GM23338 (cell line): Measurements from ENCODE around the gene ODAD3. TPM values are rescaled to one million over a fixed set of nuclear protein-coding genes. Genes with fewer than 3 reads are reported as not detected.
"Not testable (repeated sequence)": the region's sequence is repeated elsewhere in the genome, so short reads cannot be mapped to it uniquely, and the experiment has no call there.

ENCODE experiments used
- ATAC-seq: fragments of 200-7000 bp; cut with Tn5 transposase; 3 replicates; pipeline ENCODE4 v1.9.1; 2020
- DNase-seq: peaks from one replicate; pipeline ENCODE4 v3.0.0-alpha.2; 2015; ENCODE audit warnings: low spot score
- H2AFZ ChIP-seq: fragments of 200-600 bp; sonication (generic); 2 replicates; pipeline ENCODE4 v1.8.0; 2016; ENCODE audit warnings: antibody characterized with exemption, mild to moderate bottlenecking, moderate library complexity
- H3F3A ChIP-seq: fragments of 200-600 bp; sonication (generic); replicated peaks from 2 replicates; pipeline ENCODE4 v1.8.0; 2017; ENCODE audit warnings: antibody characterized with exemption, mixed run types, low read depth
- H3K27ac ChIP-seq: fragments of 200-600 bp; sonication (generic); 2 replicates; pipeline ENCODE4 v1.6.1; 2016; ENCODE audit warnings: low read depth
- H3K27me3 ChIP-seq: fragments of 200-600 bp; sonication (generic); 2 replicates; pipeline ENCODE4 v1.8.0; 2016; ENCODE audit warnings: mild to moderate bottlenecking, mixed run types, moderate library complexity; ENCODE audit not compliant: insufficient read depth
- H3K36me3 ChIP-seq: fragments of 200-600 bp; sonication (generic); 2 replicates; pipeline ENCODE4 v1.8.0; 2016; ENCODE audit warnings: mild to moderate bottlenecking; ENCODE audit not compliant: insufficient read depth
- H3K4me1 ChIP-seq: fragments of 200-600 bp; sonication (generic); 2 replicates; pipeline ENCODE4 v1.8.0; 2016; ENCODE audit warnings: mild to moderate bottlenecking, moderate library complexity; ENCODE audit not compliant: insufficient read depth
- H3K4me2 ChIP-seq: fragments of 200-600 bp; sonication (generic); 2 replicates; pipeline ENCODE4 v1.7.1; 2017; ENCODE audit warnings: mixed run types
- H3K4me3 ChIP-seq: fragments of 200-600 bp; sonication (generic); 2 replicates; pipeline ENCODE4 v1.6.1; 2016; ENCODE audit warnings: mixed run types
- H3K79me2 ChIP-seq: fragments of 200-600 bp; sonication (generic); replicated peaks from 2 replicates; pipeline ENCODE4 v1.8.0; 2017; ENCODE audit warnings: mild to moderate bottlenecking; ENCODE audit not compliant: insufficient read depth
- H3K9me2 ChIP-seq: fragments of 200-600 bp; sonication (generic); 2 replicates; pipeline ENCODE4 v1.8.0; 2017; ENCODE audit not compliant: insufficient read depth
- H4K20me1 ChIP-seq: fragments of 200-600 bp; sonication (generic); replicated peaks from 2 replicates; pipeline ENCODE4 v1.8.0; 2017; ENCODE audit warnings: mild to moderate bottlenecking; ENCODE audit not compliant: insufficient read depth
- H3K27ac Mint-ChIP-seq: 2 replicates; pipeline ENCODE4 v1.8.0; 2020; ENCODE audit warnings: inconsistent platforms, mild to moderate bottlenecking, moderate library complexity, mixed read lengths
- H3K27me3 Mint-ChIP-seq: 3 replicates; pipeline ENCODE4 v1.8.0; 2022; ENCODE audit warnings: low read depth, mild to moderate bottlenecking, moderate library complexity, mixed read lengths, inconsistent platforms; ENCODE audit not compliant: insufficient read depth, poor library complexity
- H3K36me3 Mint-ChIP-seq: 3 replicates; pipeline ENCODE4 v1.8.0; 2021; ENCODE audit warnings: low read depth, mild to moderate bottlenecking, inconsistent platforms, moderate library complexity, mixed read lengths
- H3K4me1 Mint-ChIP-seq: 3 replicates; pipeline ENCODE4 v1.8.0; 2020; ENCODE audit warnings: mild to moderate bottlenecking, inconsistent platforms, mixed read lengths
- H3K4me3 Mint-ChIP-seq: 3 replicates; pipeline ENCODE4 v1.8.0; 2021; ENCODE audit warnings: moderate library complexity, mild to moderate bottlenecking, inconsistent platforms, mixed read lengths
- H3K9me3 Mint-ChIP-seq: 3 replicates; pipeline ENCODE4 v1.8.0; 2020; ENCODE audit warnings: moderate library complexity, mild to moderate bottlenecking, inconsistent platforms, mixed read lengths
- CREB1 ChIP-seq: fragments of 250-450 bp; sonication (Bioruptor Pico); IDR thresholded peaks from 2 replicates; pipeline ENCODE4 v1.5.0; 2020; ENCODE audit warnings: low read depth, mild to moderate bottlenecking, moderate library complexity
- EZH2 ChIP-seq: fragments of 200-600 bp; sonication (generic); IDR thresholded peaks from one replicate; pipeline ENCODE4 v1.8.0; 2017; ENCODE audit warnings: antibody characterized with exemption, mild to moderate bottlenecking, low read depth; ENCODE audit not compliant: unreplicated experiment
- JUNB ChIP-seq: IDR thresholded peaks from one replicate; pipeline ENCODE4 v1.6.1; 2016; ENCODE audit warnings: antibody characterized with exemption; ENCODE audit not compliant: unreplicated experiment
- NANOG ChIP-seq: IDR thresholded peaks from 2 replicates; pipeline ENCODE4 v1.6.1; 2016; ENCODE audit warnings: antibody characterized with exemption, borderline replicate concordance
- STAT1 ChIP-seq: IDR thresholded peaks from one replicate; pipeline ENCODE4 v1.6.1; 2016; ENCODE audit warnings: antibody characterized with exemption; ENCODE audit not compliant: unreplicated experiment
- ZNF114 ChIP-seq: fragments of 250-450 bp; sonication (Bioruptor Pico); IDR thresholded peaks from 2 replicates; pipeline ENCODE4 v1.5.0; 2020; ENCODE audit warnings: mild to moderate bottlenecking, moderate library complexity
- ZNF331 ChIP-seq: fragments of 250-450 bp; sonication (Bioruptor Pico); IDR thresholded peaks from 2 replicates; pipeline ENCODE4 v1.5.0; 2020; ENCODE audit warnings: low read depth, mild to moderate bottlenecking, moderate library complexity
- polyA plus RNA-seq: library from polyadenylated mRNA; unstranded; fragments of >200 nt; fragmentation: Nextera tagmentation; extraction: Ambion mirVana; gene quantifications from 2 replicates; pipeline ENCODE4 v1.2.1, GENCODE V29; 2016
- total RNA-seq: library from RNA; depleted of rRNA; stranded (reverse); fragments of >200 nt; shearing (Covaris generic); gene quantifications from 2 replicates; pipeline ENCODE4 v1.2.3, GENCODE V29; 2014
- TF ChIP-seq, protein P1 (sequence below), 2 experiments: fragments of 200-600 bp in 1 of 2; sonication (generic) in 1 of 2; conservative IDR thresholded peaks; 2 replicates each; pipeline versions ENCODE4 v1.5.1 to v1.6.1; 2016 to 2017; ENCODE audit warnings: antibody characterized with exemption in 2 of 2, low read depth in 2 of 2, mild to moderate bottlenecking in 2 of 2, moderate library complexity in 1 of 2

The ODAD3 gene
- total and polyA plus RNA-seq, 2 experiments from 2014 or later: 1.5 to 6.1 TPM

DNA sequence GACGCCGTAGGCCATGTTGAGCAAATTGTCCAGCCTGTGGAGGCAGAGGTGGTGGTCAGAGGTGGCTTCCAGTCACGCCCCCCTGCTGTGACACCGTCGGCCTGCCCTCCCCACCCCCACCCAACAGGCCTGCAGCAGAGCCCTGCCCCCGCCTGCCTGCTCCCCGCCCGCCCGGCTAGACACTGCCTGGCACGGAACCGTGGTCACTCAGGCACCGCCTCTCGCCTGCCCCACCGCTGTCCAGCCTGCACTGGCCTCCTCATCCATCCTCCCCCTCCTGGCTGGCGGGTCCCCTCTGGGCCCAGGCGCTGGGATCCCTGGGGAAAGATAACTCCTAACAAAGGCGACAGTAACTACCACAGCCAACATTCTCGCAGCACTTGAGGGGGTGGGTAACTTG, 22.2 kb upstream of the ODAD3 start:
- peaks cover 18% of the 10 kb centered on the region for H3K4me1 ChIP-seq
- no peaks in the 10 kb centered on the region for H3K9me2 ChIP-seq
- ATAC-seq: peak; percentile 14
- no peak overlapping the region for H3K27ac Mint-ChIP-seq
- no peak for DNase-seq
- no peak overlapping the region for H3K4me2 ChIP-seq
- H3K79me2 ChIP-seq: no peaks in the 10 kb centered on the region
- H3F3A ChIP-seq: 0 out of 2 replicates have a peak, but pooled peaks cover 7% of the 10 kb centered on the region
- no peak overlapping the region for H3K4me3 ChIP-seq
- no peaks in the 10 kb centered on the region for H3K27me3 ChIP-seq
- no peaks in the 10 kb centered on the region for H4K20me1 ChIP-seq
- peaks cover 10% of the 10 kb centered on the region for H3K27me3 Mint-ChIP-seq
- TF ChIP-seq, protein P1, sequence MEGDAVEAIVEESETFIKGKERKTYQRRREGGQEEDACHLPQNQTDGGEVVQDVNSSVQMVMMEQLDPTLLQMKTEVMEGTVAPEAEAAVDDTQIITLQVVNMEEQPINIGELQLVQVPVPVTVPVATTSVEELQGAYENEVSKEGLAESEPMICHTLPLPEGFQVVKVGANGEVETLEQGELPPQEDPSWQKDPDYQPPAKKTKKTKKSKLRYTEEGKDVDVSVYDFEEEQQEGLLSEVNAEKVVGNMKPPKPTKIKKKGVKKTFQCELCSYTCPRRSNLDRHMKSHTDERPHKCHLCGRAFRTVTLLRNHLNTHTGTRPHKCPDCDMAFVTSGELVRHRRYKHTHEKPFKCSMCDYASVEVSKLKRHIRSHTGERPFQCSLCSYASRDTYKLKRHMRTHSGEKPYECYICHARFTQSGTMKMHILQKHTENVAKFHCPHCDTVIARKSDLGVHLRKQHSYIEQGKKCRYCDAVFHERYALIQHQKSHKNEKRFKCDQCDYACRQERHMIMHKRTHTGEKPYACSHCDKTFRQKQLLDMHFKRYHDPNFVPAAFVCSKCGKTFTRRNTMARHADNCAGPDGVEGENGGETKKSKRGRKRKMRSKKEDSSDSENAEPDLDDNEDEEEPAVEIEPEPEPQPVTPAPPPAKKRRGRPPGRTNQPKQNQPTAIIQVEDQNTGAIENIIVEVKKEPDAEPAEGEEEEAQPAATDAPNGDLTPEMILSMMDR (conservative IDR thresholded peaks at IDR 0.05; ENCODE audit: low read depth in 2 of 2): no peak
- TF ChIP-seq ZNF331 (CRISPR knock-in tag): no peak
- no peak for TF ChIP-seq CREB1 (CRISPR knock-in tag)
- no peak for TF ChIP-seq ZNF114 (CRISPR knock-in tag)
- TF ChIP-seq STAT1: no peak
- no peak for TF ChIP-seq JUNB
- H3K36me3 ChIP-seq: no peaks in the 10 kb centered on the region
- H3K4me1 Mint-ChIP-seq: peaks cover 15% of the 10 kb centered on the region
- H2AFZ ChIP-seq: no peak overlapping the region
- H3K36me3 Mint-ChIP-seq: no peaks in the 10 kb centered on the region; the same call in 2 of the 3 replicates
- no peak overlapping the region for H3K4me3 Mint-ChIP-seq
- no peaks in the 10 kb centered on the region; the same call in 2 of the 3 replicates for H3K9me3 Mint-ChIP-seq
- no peak overlapping the region for H3K27ac ChIP-seq

- Histone ChIP-seq H3K79me2 (no peaks in the 10 kb centered on the region), H3F3A (0 out of 2 replicates have a peak, but pooled peaks cover 7% of the 10 kb centered on the region), H4K20me1 (no peaks in the 10 kb centered on the region), H3K36me3 (no peaks in the 10 kb centered on the region), H3K4me2 (no peak overlapping the region), H3K27me3 (no peaks in the 10 kb centered on the region), H2AFZ (no peak overlapping the region), H3K9me2 (no peaks in the 10 kb centered on the region), H3K27ac (no peak overlapping the region), H3K4me3 (no peak overlapping the region), H3K4me1 (peaks cover 23% of the 10 kb centered on the region)
- TF ChIP-seq EZH2 (no peak), ZNF114 (CRISPR knock-in tag) (no peak), NANOG (no peak), JUNB (no peak)
- TF ChIP-seq, protein P1 (conservative IDR thresholded peaks at IDR 0.05; ENCODE audit: low read depth in 2 of 2): no peak
- Mint-ChIP-seq H3K27me3 (peaks cover 10% of the 10 kb centered on the region), H3K4me1 (peaks cover 19% of the 10 kb centered on the region), H3K4me3 (no peak overlapping the region), H3K36me3 (no peaks in the 10 kb centered on the region; the same call in 2 of the 3 replicates), H3K27ac (no peak overlapping the region), H3K9me3 (no peaks in the 10 kb centered on the region; the same call in 2 of the 3 replicates)
- no peak for ATAC-seq
- DNase-seq: no peak
Observed at GRCh38 chr19:11456659-11457058, 21.7 kb upstream of the ODAD3 start.

- not testable (repeated sequence) for ATAC-seq, H3K4me3 ChIP-seq, H3K4me3 Mint-ChIP-seq
Observed at GRCh38 chr19:11455233-11455554, 20.3 kb upstream of the ODAD3 start.

More at GRCh38 chr19:11455233-11455554, 20.3 kb upstream of the ODAD3 start:
- not testable (repeated sequence) for H4K20me1 ChIP-seq, H3K36me3 ChIP-seq, H3K9me2 ChIP-seq, H3K4me2 ChIP-seq, H3K36me3 Mint-ChIP-seq, H3K27me3 Mint-ChIP-seq, H2AFZ ChIP-seq, H3K27ac ChIP-seq, H3F3A ChIP-seq, DNase-seq, H3K9me3 Mint-ChIP-seq, H3K79me2 ChIP-seq, H3K27ac Mint-ChIP-seq, H3K27me3 ChIP-seq
- H3K4me1 Mint-ChIP-seq: peaks cover 22% of the 10 kb centered on the region
- peaks cover 31% of the 10 kb centered on the region for H3K4me1 ChIP-seq
